GM12865 (cell line): ENCODE results near the gene RFPL2.

Experiments
- DNase-seq: peaks from one replicate; pipeline ENCODE4 v3.0.0; 2010; ENCODE audit warnings: low read depth
- H3K4me3 ChIP-seq: 2 replicates; pipeline ENCODE4 v1.5.1; 2011; ENCODE audit warnings: mild to moderate bottlenecking, low read depth, low read length, control low read depth
- CTCF ChIP-seq: IDR thresholded peaks from 2 replicates; pipeline ENCODE4 v1.5.1; 2011; ENCODE audit warnings: low read length, control low read depth, low read depth, inconsistent platforms; ENCODE audit not compliant: insufficient read depth; ENCODE audit errors: missing control alignments

The RFPL2 gene

GRCh38 chr22:32204856-32205722 is at the start of gene RFPL2:
RFPL2 (minus strand) TSS chr22:32205073; CDS start chr22:32202451, 2,622 bp downstream.
- no peak within 1 kb of the TSS for H3K4me3 ChIP-seq
- no peak for TF ChIP-seq CTCF
- no peak for DNase-seq

GRCh38 chr22:32249231-32249630 is 44.4 kb upstream of the RFPL2 start:
- TF ChIP-seq CTCF, result no peak
- DNase-seq, result no peak
- H3K4me3 ChIP-seq, result no peak overlapping the region

- H3K4me3 ChIP-seq, result no peak overlapping the region
- TF ChIP-seq CTCF, result no peak
- DNase-seq, result no peak
Measured at GRCh38 chr22:32248276-32248675, 43.4 kb upstream of the RFPL2 start.

- H3K4me3 ChIP-seq, result no peak overlapping the region
- no peak for TF ChIP-seq CTCF
- DNase-seq, result no peak
Measured at GRCh38 chr22:32246166-32246565, 41.3 kb upstream of the RFPL2 start.

- DNase-seq, result no peak
- no peak for TF ChIP-seq CTCF
- H3K4me3 ChIP-seq, result no peak overlapping the region
Measured at GRCh38 chr22:32245042-32245441, 40.2 kb upstream of the RFPL2 start.

- no peak overlapping the region for H3K4me3 ChIP-seq
- DNase-seq, result no peak
- no peak for TF ChIP-seq CTCF
Measured at GRCh38 chr22:32244547-32244946, 39.7 kb upstream of the RFPL2 start.

- H3K4me3 ChIP-seq, result no peak overlapping the region
- no peak for TF ChIP-seq CTCF
- no peak for DNase-seq
Measured at GRCh38 chr22:32240461-32240860, 35.6 kb upstream of the RFPL2 start.
